Smooth muscle cell (in vitro differentiated cells): ENCODE results near the gene POFUT2. TPM values are rescaled to one million over a fixed set of nuclear protein-coding genes. Genes with fewer than 3 reads are reported as not detected.

Experiments used
- DNase-seq: peaks from one replicate; lab custom pipeline; 2025; ENCODE audit not compliant: unreplicated experiment; lab: John Stamatoyannopoulos, UW
- H2AFZ ChIP-seq: fragments of 200-600 bp; sonication (generic); 2 replicates; pipeline ENCODE4 v1.6.0; 2016; ENCODE audit warnings: antibody characterized with exemption, low read depth, mild to moderate bottlenecking
- H3F3A ChIP-seq: fragments of 200-600 bp; sonication (generic); 2 replicates; pipeline ENCODE4 v1.6.0; 2017; ENCODE audit warnings: antibody characterized with exemption, low read depth
- H3K27ac ChIP-seq: fragments of 200-600 bp; sonication (generic); 2 replicates; pipeline ENCODE4 v1.5.1; 2016; ENCODE audit warnings: low read depth, mild to moderate bottlenecking
- H3K27me3 ChIP-seq: fragments of 200-600 bp; sonication (generic); 2 replicates; pipeline ENCODE4 v1.6.1; 2016; ENCODE audit warnings: low read depth, mild to moderate bottlenecking
- H3K36me3 ChIP-seq: fragments of 200-600 bp; sonication (generic); 2 replicates; pipeline ENCODE4 v1.5.1; 2016; ENCODE audit warnings: low read depth
- H3K4me1 ChIP-seq: fragments of 200-600 bp; sonication (generic); 2 replicates; pipeline ENCODE4 v1.5.1; 2016; ENCODE audit warnings: low read depth
- H3K4me2 ChIP-seq: fragments of 200-600 bp; sonication (generic); 2 replicates; pipeline ENCODE4 v1.6.0; 2016; ENCODE audit warnings: mild to moderate bottlenecking
- H3K4me3 ChIP-seq: fragments of 200-600 bp; sonication (generic); 2 replicates; pipeline ENCODE4 v1.5.1; 2016; ENCODE audit warnings: mild to moderate bottlenecking
- H3K79me2 ChIP-seq: fragments of 200-600 bp; sonication (generic); 2 replicates; pipeline ENCODE4 v1.6.0; 2016; ENCODE audit warnings: low read depth, mild to moderate bottlenecking
- H3K9ac ChIP-seq: fragments of 200-600 bp; sonication (generic); 2 replicates; pipeline ENCODE4 v1.6.0; 2016; ENCODE audit warnings: low read depth
- H3K9me3 ChIP-seq: fragments of 200-600 bp; sonication (generic); replicated peaks from 2 replicates; pipeline ENCODE4 v1.5.1; 2016; ENCODE audit warnings: low read depth
- H4K20me1 ChIP-seq: fragments of 200-600 bp; sonication (generic); 2 replicates; pipeline ENCODE4 v1.6.0; 2016; ENCODE audit warnings: low read depth
- WGBS: methylation state at CpG from one replicate; pipeline ENCODE4 v1.1.7; 2016; ENCODE audit warnings: low lambda C conversion rate; 5-methylcytosine and 5-hydroxymethylcytosine counted together
- polyA plus RNA-seq: library from polyadenylated mRNA; unstranded; fragments of >200 nt; fragmentation: Nextera tagmentation; extraction: Ambion mirVana; gene quantifications from 2 replicates; pipeline ENCODE4 v1.2.1, GENCODE V29; 2016
- total RNA-seq: library from RNA; depleted of rRNA; stranded (reverse); fragments of >200 nt; gene quantifications from 2 replicates; pipeline ENCODE4 v1.2.3, GENCODE V29; 2014
- TF ChIP-seq, protein P1 (sequence below): fragments of 200-600 bp; sonication (generic); IDR thresholded peaks from 2 replicates; pipeline ENCODE4 v1.5.1; 2017; ENCODE audit warnings: borderline replicate concordance, mild to moderate bottlenecking, antibody characterized with exemption; ENCODE audit not compliant: insufficient read depth, poor library complexity, severe bottlenecking

Gene POFUT2
- total and polyA plus RNA-seq, 2 experiments from 2014 or later, result 32.1 to 70.0 TPM

- no peaks in the 10 kb centered on the region for H3K36me3 ChIP-seq
- H3K27me3 ChIP-seq, result peaks cover 9% of the 10 kb centered on the region
- no peaks in the 10 kb centered on the region for H4K20me1 ChIP-seq
- H3K4me2 ChIP-seq, result no peak overlapping the region
- H3K4me3 ChIP-seq, result no peak overlapping the region
- no peaks in the 10 kb centered on the region for H3F3A ChIP-seq
- no peak overlapping the region for H3K27ac ChIP-seq
- WGBS, result 96% methylated on average over 13 of the region's 13 CpGs
- H3K4me1 ChIP-seq, result peaks cover 9% of the 10 kb centered on the region
- DNase-seq, result no peak
- TF ChIP-seq, protein P1, sequence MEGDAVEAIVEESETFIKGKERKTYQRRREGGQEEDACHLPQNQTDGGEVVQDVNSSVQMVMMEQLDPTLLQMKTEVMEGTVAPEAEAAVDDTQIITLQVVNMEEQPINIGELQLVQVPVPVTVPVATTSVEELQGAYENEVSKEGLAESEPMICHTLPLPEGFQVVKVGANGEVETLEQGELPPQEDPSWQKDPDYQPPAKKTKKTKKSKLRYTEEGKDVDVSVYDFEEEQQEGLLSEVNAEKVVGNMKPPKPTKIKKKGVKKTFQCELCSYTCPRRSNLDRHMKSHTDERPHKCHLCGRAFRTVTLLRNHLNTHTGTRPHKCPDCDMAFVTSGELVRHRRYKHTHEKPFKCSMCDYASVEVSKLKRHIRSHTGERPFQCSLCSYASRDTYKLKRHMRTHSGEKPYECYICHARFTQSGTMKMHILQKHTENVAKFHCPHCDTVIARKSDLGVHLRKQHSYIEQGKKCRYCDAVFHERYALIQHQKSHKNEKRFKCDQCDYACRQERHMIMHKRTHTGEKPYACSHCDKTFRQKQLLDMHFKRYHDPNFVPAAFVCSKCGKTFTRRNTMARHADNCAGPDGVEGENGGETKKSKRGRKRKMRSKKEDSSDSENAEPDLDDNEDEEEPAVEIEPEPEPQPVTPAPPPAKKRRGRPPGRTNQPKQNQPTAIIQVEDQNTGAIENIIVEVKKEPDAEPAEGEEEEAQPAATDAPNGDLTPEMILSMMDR, result no peak
- no peak overlapping the region for H3K9ac ChIP-seq
- H3K9me3 ChIP-seq, result no peaks in the 10 kb centered on the region
- no peaks in the 10 kb centered on the region for H3K79me2 ChIP-seq
- H2AFZ ChIP-seq, result no peak overlapping the region
Observed at GRCh38 chr21:45252448-45252925, 35.2 kb downstream of the POFUT2 start.

- WGBS, result 94% methylated on average over 27 of the region's 28 CpGs
Observed at GRCh38 chr21:45251635-45252447, 35.9 kb downstream of the POFUT2 start.

DNA sequence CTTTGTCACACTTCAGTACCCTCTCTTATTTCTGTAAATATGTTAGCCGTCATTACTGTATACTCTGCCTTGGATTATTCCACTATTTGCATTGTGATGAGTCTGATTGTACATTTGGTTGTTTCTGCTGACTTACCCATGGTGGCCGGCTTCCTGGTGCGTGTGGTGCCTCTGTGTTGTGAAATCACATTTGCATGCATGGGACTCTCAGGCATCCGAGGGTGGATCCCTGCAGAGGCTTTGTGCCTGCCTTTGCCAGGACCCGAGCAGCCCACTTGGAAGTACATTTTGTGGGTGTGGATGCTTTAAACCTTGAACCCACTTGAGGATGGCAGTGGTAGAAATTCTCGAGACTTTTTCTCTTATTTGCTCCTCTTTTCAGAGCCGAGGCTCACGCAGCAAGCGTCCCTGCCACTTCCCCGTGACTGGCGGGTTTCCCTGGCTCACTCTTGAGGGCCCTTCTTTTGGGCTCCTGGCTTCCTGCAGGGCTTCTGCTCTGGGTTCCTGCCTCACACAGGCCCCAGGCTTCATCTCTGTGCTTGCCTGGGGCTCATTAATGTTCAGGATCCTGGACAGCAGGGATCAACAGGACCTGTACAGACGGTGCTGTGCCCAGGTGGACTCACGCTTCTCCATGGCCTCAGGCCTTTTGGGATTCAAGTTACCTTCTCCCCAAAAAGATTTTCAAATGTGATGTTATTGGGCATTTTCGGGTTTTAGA lies 36.6 kb downstream of the POFUT2 start:
- DNase-seq, result no peak
- WGBS, result 95% methylated on average over 14 of the region's 14 CpGs
- Histone ChIP-seq H3K4me1 (no peaks in the 10 kb centered on the region), H3K9ac (no peak overlapping the region), H2AFZ (no peak overlapping the region), H3K79me2 (no peaks in the 10 kb centered on the region), H3K27me3 (peaks cover 9% of the 10 kb centered on the region), H3K4me2 (no peak overlapping the region), H3K9me3 (no peaks in the 10 kb centered on the region), H3K4me3 (no peak overlapping the region), H3K27ac (no peak overlapping the region), H3K36me3 (no peaks in the 10 kb centered on the region), H3F3A (no peaks in the 10 kb centered on the region), H4K20me1 (no peaks in the 10 kb centered on the region)
- TF ChIP-seq, protein P1, result no peak

More at GRCh38 chr21:45251635-45252447, 35.9 kb downstream of the POFUT2 start:
- Histone ChIP-seq H4K20me1 (no peaks in the 10 kb centered on the region), H3K27me3 (peaks cover 9% of the 10 kb centered on the region), H3K4me3 (no peak overlapping the region), H3K4me2 (no peak overlapping the region), H3K9ac (no peak overlapping the region), H3K4me1 (peaks cover 4% of the 10 kb centered on the region), H3K36me3 (no peaks in the 10 kb centered on the region), H3K27ac (no peak overlapping the region), H3K79me2 (no peaks in the 10 kb centered on the region), H2AFZ (no peak overlapping the region), H3K9me3 (no peaks in the 10 kb centered on the region), H3F3A (no peaks in the 10 kb centered on the region)
- no peak for DNase-seq
- TF ChIP-seq, protein P1, result no peak
